HUES64 (cell line): ENCODE data around the gene NEUROD1.

Experiments used
- H3K27ac ChIP-seq: 2 replicates; pipeline ENCODE4 v1.7.0; 2013; ENCODE audit warnings: low read depth, low read length, inconsistent platforms
- H3K27me3 ChIP-seq: 2 replicates; pipeline ENCODE4 v1.6.1; 2013; ENCODE audit warnings: mild to moderate bottlenecking, low read length; ENCODE audit not compliant: insufficient read depth
- H3K36me3 ChIP-seq: 2 replicates; pipeline ENCODE4 v1.6.1; 2013; ENCODE audit warnings: mild to moderate bottlenecking, low read length; ENCODE audit not compliant: insufficient read depth
- H3K4me1 ChIP-seq: 2 replicates; pipeline ENCODE4 v1.6.1; 2013; ENCODE audit warnings: mild to moderate bottlenecking, low read length, moderate library complexity; ENCODE audit not compliant: insufficient read depth
- H3K4me3 ChIP-seq: 2 replicates; pipeline ENCODE4 v1.5.1; 2013; ENCODE audit warnings: mild to moderate bottlenecking, low read length, moderate library complexity
- H3K9ac ChIP-seq: 2 replicates; pipeline ENCODE4 v1.6.1; 2013; ENCODE audit warnings: mild to moderate bottlenecking, low read depth, low read length
- H3K9me3 ChIP-seq: 2 replicates; pipeline ENCODE4 v1.6.1; 2013; ENCODE audit warnings: low read depth, low read length; ENCODE audit not compliant: insufficient read depth
- WGBS: fragments of 150-250, 120-280 bp; methylation state at CpG from one replicate; pipeline ENCODE4 v1.1.7; 2013; ENCODE audit warnings: missing lambda C conversion rate; 5-methylcytosine and 5-hydroxymethylcytosine counted together

Gene NEUROD1

GRCh38 chr2:181628590-181629585 is 51.4 kb downstream of the NEUROD1 start:
- Histone ChIP-seq H3K9me3 (no peaks in the 10 kb centered on the region), H3K4me3 (no peak overlapping the region), H3K4me1 (no peaks in the 10 kb centered on the region), H3K9ac (no peak overlapping the region), H3K27ac (no peak overlapping the region), H3K36me3 (no peaks in the 10 kb centered on the region), H3K27me3 (0 out of 2 replicates have a peak, but pooled peaks cover 3% of the 10 kb centered on the region)
- 100% methylated on average over 1 of the region's 3 CpGs for WGBS

- H3K9me3 ChIP-seq, result no peaks in the 10 kb centered on the region
- 0 out of 2 replicates have a peak, but pooled peaks cover 3% of the 10 kb centered on the region for H3K27me3 ChIP-seq
- no peaks in the 10 kb centered on the region for H3K36me3 ChIP-seq
- no peak overlapping the region for H3K9ac ChIP-seq
- H3K4me3 ChIP-seq, result no peak overlapping the region
- 94% methylated on average over 2 of the region's 3 CpGs for WGBS
- no peak overlapping the region for H3K27ac ChIP-seq
- H3K4me1 ChIP-seq, result no peaks in the 10 kb centered on the region
Observed at GRCh38 chr2:181627545-181627944, 52.8 kb downstream of the NEUROD1 start.

- Histone ChIP-seq H3K4me3 (no peak overlapping the region), H3K9me3 (no peaks in the 10 kb centered on the region), H3K4me1 (no peaks in the 10 kb centered on the region), H3K27me3 (0 out of 2 replicates have a peak, but pooled peaks cover 3% of the 10 kb centered on the region), H3K36me3 (no peaks in the 10 kb centered on the region), H3K27ac (no peak overlapping the region), H3K9ac (no peak overlapping the region)
Observed at GRCh38 chr2:181626671-181627070, 53.6 kb downstream of the NEUROD1 start.
